Bronchial epithelial cell (primary cell): ENCODE results near the gene LMAN2. TPM values are rescaled to one million over a fixed set of nuclear protein-coding genes. Genes with fewer than 3 reads are reported as not detected.

ENCODE experiments used
- DNase-seq: peaks from one replicate; pipeline ENCODE4 v3.0.0-alpha.2; 2010; ENCODE audit warnings: low read depth
- FAIRE-seq: peaks from 2 replicates; lab custom pipeline; 2011; peaks lifted over from hg19 to GRCh38; lab: Jason Lieb, UNC
- H3K27me3 ChIP-seq: 2 replicates; pipeline ENCODE4 v1.5.1; 2011; ENCODE audit warnings: low read length; ENCODE audit not compliant: control insufficient read depth, insufficient read depth
- H3K36me3 ChIP-seq: 2 replicates; pipeline ENCODE4 v1.5.1; 2011; ENCODE audit warnings: low read length; ENCODE audit not compliant: control insufficient read depth, insufficient read depth
- H3K4me3 ChIP-seq: 2 replicates; pipeline ENCODE4 v1.5.1; 2011; ENCODE audit warnings: mild to moderate bottlenecking, low read depth, low read length, control low read depth
- total RNA-seq: library from RNA; depleted of rRNA; stranded (reverse); fragments of >200 nt; gene quantifications from 2 replicates; pipeline ENCODE4 v1.2.1, GENCODE V29; 2014
- TF ChIP-seq, protein P1 (sequence below): IDR thresholded peaks from 2 replicates; pipeline ENCODE4 v1.5.1; 2011; ENCODE audit warnings: mild to moderate bottlenecking, moderate library complexity, low read length, control low read depth, inconsistent platforms; ENCODE audit not compliant: insufficient read depth, severe bottlenecking

LMAN2 gene
- total RNA-seq, 1 donor from 2014 or later, result 362 TPM

DNA sequence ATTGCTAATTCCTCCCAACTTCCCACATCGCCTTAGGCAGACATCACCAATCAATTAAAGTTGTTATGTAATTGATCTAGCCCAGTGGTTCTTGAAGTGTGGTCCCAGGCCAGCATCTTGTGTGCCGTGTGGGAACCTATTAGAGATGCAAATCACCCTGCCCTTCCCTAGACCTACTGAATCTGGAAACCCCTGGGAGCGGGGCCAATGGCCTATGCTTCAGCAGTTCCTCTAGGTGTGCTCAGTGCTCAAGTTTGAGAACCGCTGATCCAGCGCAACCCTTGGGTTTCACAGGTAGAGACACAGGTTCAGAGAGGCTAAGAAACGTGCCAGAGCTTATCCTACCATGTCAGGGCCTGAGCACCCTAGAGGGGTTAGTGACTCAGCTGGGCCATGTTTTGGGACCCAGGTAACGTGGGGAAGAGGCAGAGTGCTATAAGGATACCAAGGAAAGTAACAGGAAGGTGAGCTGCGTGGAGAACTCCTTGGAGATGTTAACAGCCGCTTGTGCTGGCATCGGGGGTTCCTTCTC lies 37.1 kb upstream of the LMAN2 start:
- TF ChIP-seq, protein P1, sequence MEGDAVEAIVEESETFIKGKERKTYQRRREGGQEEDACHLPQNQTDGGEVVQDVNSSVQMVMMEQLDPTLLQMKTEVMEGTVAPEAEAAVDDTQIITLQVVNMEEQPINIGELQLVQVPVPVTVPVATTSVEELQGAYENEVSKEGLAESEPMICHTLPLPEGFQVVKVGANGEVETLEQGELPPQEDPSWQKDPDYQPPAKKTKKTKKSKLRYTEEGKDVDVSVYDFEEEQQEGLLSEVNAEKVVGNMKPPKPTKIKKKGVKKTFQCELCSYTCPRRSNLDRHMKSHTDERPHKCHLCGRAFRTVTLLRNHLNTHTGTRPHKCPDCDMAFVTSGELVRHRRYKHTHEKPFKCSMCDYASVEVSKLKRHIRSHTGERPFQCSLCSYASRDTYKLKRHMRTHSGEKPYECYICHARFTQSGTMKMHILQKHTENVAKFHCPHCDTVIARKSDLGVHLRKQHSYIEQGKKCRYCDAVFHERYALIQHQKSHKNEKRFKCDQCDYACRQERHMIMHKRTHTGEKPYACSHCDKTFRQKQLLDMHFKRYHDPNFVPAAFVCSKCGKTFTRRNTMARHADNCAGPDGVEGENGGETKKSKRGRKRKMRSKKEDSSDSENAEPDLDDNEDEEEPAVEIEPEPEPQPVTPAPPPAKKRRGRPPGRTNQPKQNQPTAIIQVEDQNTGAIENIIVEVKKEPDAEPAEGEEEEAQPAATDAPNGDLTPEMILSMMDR, result no peak
- no peaks in the 10 kb centered on the region for H3K27me3 ChIP-seq
- DNase-seq (peak; percentile 93), FAIRE-seq (peak; percentile 13)
- H3K36me3 ChIP-seq, result no peaks in the 10 kb centered on the region
- H3K4me3 ChIP-seq, result no peak overlapping the region

DNA sequence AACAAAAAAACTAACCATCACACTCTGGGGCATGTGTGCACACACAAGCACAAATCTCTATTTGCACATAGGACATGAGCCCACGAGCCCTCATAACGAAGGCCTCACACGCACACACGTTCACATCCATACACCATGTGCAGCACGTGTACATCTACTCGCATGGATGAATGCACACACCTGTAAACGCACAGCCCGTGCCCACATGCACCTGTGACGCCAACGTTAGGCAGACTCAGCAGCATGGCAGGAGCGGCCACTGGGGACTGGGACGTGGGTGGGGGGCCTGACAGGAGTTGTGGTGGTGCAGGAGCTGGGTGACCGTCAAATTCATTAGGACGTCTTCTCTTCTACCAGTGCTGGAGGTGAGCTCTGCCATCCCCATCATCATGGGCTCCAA lies 35.9 kb upstream of the LMAN2 start:
- no peak for FAIRE-seq

DNA sequence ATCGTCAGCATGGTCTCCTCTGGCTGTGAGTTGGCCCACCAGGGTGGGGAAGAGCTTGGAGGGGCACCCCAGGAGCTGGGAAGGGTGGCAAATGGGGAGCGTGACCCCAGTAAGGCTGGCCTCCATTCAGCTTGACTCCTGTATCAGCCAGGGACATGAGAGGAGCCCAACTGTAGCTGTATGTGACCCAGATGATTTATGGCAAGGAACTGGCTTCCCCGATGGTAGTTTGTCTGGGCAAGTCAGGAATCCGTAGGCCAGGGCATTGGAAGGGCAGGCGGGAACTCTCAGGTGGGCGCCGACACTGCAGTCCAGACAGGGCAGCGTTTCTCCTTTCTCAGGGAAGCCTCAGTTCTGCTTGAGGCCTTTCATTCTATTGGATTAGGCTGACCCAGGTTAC lies 35.1 kb upstream of the LMAN2 start:
- TF ChIP-seq, protein P1, result no peak
- Histone ChIP-seq H3K27me3 (no peaks in the 10 kb centered on the region), H3K36me3 (no peaks in the 10 kb centered on the region), H3K4me3 (no peak overlapping the region)
- FAIRE-seq (no peak), DNase-seq (no peak)

More for the DNA sequence above, 35.9 kb upstream of the LMAN2 start:
- Histone ChIP-seq H3K36me3 (no peaks in the 10 kb centered on the region), H3K27me3 (no peaks in the 10 kb centered on the region), H3K4me3 (no peak overlapping the region)
- no peak for DNase-seq
- TF ChIP-seq, protein P1, result no peak

DNA sequence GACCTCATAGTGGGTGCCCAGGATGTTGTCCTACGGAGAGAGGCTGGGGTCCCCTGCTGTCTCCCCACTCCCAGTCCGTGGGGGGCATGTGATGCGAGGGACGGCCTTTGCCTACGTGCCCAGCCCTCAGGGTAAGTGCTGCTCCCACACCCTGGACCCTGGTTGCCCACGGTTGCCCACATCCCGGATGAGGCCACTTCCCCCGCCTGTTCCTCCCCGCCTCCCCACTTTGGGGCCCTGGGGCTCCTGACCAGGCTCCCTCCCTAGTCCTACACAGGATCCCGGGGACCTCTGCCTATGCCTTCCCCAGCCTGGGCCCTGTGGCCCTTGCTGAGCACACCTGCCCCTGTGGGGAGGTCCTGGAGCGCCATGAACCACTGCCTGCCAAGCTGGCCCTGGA lies 34.3 kb upstream of the LMAN2 start:
- no peak for DNase-seq
- no peak for FAIRE-seq
- TF ChIP-seq, protein P1, result no peak
- H3K36me3 ChIP-seq, result no peaks in the 10 kb centered on the region
- H3K27me3 ChIP-seq, result no peaks in the 10 kb centered on the region
- H3K4me3 ChIP-seq, result no peak overlapping the region

DNA sequence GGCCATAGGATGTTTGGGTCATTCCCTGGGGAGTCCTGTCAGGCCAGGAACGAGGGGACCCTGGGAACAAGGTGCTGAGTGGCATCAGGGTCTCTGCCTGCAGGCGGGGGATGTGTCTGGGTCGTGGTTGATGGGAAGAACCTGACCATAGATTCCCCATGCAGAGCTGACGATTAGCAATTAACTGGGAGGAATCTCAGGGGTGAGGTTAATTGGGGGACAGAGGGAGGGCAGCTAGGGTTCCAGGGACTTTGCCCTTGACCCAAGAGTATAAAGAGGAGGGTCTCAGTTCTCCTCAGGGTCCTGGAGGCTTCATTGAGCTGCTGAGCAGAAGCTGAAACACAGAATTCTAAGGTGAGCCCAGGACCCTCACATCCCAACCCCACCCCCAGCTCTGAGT lies 32.7 kb upstream of the LMAN2 start, which contains the start of gene SLC34A1:
Gene SLC34A1 (plus strand): TSS at position 301 of the 400 bp plus-strand sequence. CDS start 1,308 bp downstream, outside the sequence.
- Histone ChIP-seq H3K36me3 (no peaks in the 10 kb centered on the region), H3K27me3 (no peaks in the 10 kb centered on the region), H3K4me3 (no peak within 1 kb of the TSS)
- DNase-seq, result no peak
- FAIRE-seq, result no peak
- TF ChIP-seq, protein P1, result no peak

DNA sequence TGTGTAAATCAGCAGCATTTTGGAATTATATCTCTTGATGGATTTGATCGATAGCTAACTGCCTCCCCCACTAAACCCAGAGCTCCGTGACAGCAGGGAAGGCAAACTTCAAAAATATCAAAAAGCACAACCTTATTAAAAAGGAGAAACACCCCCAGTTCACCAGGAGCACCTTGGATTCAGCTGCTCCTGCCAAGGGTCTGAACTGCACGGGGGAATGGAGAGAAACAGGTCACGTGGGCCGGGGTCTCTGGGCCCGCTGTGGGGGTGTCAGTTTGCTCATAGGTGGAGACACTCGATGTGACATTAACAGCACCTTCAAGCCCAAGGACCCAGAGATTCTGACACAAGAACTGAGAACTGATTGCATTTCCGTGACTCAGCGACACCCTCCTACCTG lies 31.7 kb upstream of the LMAN2 start:
- no peaks in the 10 kb centered on the region for H3K36me3 ChIP-seq
- FAIRE-seq, result no peak
- H3K27me3 ChIP-seq, result no peaks in the 10 kb centered on the region
- TF ChIP-seq, protein P1, result no peak
- no peak for DNase-seq
- H3K4me3 ChIP-seq, result no peak overlapping the region
